GM18511 (cell line): ENCODE data around the gene APOBEC3C.
"Not testable (repeated sequence)": the region's sequence is repeated elsewhere in the genome, so short reads cannot be mapped to it uniquely, and the experiment has no call there.

Source experiments
- ATAC-seq: cut with Tn5 transposase; IDR thresholded peaks from one replicate; pipeline ENCODE4 v1.9.1; 2021; ENCODE audit warnings: mild to moderate bottlenecking, moderate library complexity; ENCODE audit not compliant: unreplicated experiment

Gene APOBEC3C

DNA sequence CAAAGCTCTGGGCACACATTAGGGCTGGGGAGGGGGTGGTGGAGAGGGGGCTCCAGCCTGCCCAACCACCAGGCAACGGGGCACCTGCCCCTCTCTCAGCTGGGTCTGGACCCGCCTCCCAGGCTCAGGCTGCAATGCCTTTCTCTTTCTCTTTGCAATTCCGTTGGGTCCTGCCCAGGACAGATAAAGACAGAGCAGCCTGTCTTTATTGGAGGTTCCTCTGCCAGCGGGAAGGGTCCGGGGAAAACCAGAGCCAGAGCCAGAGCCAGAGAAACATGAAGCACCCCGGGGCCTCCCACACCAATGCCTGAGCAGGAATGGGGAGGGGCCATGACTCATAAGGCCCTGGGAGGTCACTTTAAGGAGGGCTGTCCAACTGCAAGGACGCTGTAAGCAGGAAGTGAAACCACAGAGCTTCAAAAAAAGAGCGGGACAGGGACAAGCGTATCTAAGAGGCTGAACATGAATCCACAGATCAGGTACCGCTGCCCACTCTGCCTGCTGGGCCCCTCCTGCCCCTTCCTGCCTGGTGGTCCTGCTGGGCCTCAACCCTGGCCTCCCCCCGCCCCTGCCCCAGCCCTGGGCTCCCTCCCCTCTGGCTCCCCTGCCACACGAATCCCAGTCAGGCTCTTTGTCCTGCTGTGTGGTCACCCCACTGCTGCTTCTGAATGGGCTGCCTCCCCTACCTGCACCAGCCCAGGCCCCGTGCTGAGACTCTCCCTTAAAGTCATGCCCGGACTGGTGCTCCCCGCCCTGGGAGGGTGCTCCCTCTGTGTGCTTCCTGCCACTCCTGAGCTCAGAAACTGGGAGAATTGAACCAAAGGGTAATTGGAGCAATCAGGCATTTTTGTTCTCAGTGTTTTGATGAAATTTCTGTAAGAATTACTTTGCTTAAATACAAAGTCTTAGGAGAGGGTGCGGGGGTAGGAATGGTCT, 31.8 kb upstream of the APOBEC3C start, which contains the start of gene APOBEC3B:
TSS of gene APOBEC3B (plus strand) at position 356 of the 936 bp plus-strand sequence. CDS start at position 463, 107 bp downstream.
- peak; percentile 49 for ATAC-seq

- no peak for ATAC-seq
These were observed 29.8 kb upstream of the APOBEC3C start for GRCh38 chr22:38984224-38984623.

DNA sequence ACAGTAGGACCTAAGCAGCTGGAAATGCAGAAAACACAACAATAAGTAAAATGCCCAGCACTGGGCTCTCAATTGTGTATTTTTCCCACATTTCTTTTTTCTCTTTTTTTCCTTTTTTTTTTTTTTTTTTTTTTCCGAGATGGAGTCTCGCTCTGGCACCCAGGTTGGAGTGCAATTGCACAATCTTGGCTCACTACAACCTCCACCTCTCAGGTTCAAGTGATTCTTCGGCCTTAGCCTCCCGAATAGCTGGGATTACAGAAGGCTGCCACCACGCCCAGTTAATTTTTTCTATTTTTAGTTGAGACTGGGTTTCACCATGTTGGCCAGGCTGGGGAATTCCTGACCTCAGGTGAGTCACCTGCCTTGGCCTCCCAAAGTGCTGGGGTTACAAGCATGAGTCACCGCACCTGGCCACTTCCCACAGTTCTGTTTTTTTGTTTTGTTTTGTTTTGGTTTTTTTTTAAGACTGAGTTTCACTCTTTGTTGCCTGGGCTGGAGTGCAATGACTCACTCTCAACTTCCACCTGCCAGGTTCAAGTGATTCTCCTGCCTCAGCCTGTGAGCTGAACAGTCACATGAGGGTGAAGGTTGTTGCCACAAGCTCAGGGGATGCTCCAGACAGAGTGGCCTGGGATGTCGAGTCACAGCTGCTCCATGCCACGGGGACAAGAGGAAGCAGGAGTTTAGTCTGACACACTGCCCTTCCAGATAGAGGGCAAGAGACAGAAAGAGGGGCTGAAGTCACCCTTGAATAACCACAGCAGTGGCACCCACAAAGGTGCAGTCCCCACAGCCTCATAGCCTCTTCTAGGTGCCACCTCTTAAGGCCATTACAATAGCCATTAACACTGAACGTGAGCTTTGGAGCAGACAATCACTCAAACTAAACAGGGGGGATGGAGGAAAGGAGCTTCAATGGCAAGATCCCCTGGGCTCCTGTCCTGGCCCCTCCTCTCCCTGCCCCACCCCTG, 29.0 kb upstream of the APOBEC3C start:
- peak; percentile 78 for ATAC-seq

GRCh38 chr22:38986629-38987028, 27.4 kb upstream of the APOBEC3C start:
- ATAC-seq, result no peak

DNA sequence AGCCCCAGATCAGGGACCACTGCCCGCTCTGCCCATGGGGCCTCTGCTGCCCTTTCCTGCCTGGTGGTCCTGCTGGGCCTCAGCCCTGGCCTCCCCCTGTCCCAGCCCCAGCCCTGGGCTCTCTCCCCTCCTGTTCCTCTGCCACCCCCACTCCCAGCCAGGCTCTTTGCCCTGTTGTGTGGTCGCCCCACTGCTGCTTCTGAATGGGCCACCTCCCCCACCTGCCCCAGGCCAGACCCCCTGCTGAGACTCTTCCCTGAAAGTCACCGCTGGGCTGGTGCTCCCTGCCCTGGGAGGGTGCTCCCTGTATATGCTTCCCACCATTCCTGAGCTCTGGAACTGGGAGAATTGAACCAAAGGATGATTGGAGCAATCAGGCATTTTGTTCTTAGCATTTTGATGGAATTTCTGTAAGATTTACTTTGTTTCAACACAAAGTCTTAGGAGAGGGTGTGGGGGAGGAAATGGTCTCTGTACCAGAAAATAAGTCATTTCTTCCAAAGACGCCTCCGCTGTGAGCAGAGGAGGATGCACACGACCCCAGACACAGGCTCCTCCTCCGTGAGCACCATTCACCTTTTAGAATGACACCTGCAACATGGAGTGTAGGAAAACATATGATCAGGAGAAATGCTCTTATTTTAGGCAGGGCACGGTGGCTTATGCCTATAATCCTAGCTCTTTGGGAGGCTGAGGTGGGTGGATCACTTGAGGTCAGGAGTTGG, 26.7 kb upstream of the APOBEC3C start:
- ATAC-seq, result no peak

GRCh38 chr22:38989466-38989865, 24.6 kb upstream of the APOBEC3C start:
- no peak for ATAC-seq

- not testable (repeated sequence) for ATAC-seq
These were observed 21.1 kb upstream of the APOBEC3C start for GRCh38 chr22:38992871-38993371.

GRCh38 chr22:38996105-38996504, 18.0 kb upstream of the APOBEC3C start:
- ATAC-seq, result no peak

- no peak for ATAC-seq
These were observed 16.5 kb upstream of the APOBEC3C start for GRCh38 chr22:38997518-38997917.

DNA sequence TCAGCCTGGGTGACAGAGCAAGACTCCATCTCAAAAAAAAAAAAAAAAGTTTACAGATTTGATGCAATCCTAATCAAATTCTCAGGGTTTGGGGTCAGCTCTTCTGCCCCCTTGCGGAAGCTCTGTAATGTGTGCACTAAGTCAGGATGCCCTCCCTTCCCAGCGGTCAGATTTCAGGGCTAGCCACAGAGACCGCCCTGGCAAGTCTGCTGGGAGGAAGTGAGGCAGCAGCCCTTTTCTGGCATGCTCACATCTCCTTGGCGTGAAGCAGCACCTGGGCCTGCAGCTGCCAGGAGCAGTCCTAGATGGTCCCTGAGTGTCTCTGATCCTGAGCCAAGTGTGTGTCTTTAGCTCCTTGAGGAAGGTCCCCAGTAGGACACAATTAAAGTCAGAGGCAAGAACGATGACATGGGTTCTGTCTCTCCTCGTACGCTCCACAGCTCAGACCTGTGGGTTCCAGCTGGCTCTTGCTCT, 10.9 kb upstream of the APOBEC3C start:
- ATAC-seq, result peak; percentile 59

DNA sequence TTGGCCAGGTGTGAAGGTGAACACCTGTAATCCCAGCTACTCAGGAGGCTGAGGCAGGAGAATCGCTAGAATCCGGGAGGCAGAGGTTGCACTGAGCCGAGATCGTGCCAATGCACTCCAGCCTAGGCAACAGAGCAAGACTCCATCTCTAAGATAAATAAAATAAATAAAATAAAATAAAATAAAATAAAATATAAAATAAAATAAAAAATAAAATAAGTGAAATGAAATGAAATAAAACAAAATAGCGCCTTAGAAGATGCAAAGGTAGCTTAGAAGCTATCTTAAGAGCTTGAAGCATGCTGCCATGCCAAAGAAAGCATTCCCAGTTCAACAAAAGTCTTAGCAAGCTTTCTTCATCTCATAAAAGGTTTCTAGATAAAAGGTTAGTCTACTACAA, 6.9 kb upstream of the APOBEC3C start:
- ATAC-seq, result no peak

DNA sequence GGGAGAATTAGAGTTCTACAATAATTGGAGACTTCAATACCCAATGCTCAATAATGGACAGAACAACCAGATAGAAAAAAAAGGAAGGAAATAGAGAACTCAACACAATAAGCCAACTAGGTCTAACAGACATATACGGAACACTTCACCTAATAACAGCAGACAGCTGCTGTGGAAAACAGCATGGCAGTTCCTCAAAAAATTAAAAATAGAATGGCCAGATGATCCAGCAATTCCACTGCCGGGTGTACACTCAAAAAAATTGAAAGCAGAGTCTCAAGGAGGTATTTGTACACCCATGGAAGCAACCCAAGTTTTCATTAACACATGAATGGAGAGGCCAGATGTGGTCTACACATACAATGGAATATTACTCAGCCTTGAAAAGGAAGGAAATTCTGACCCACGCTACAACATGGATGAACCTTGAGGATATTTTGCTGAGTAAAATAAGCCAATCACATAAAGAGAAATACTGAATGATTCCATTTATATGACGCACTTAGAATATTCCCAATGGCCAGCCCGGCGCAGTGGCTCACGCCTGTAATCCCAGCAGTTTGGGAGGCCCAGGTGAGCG, 5.7 kb upstream of the APOBEC3C start:
- not testable (repeated sequence) for ATAC-seq

DNA sequence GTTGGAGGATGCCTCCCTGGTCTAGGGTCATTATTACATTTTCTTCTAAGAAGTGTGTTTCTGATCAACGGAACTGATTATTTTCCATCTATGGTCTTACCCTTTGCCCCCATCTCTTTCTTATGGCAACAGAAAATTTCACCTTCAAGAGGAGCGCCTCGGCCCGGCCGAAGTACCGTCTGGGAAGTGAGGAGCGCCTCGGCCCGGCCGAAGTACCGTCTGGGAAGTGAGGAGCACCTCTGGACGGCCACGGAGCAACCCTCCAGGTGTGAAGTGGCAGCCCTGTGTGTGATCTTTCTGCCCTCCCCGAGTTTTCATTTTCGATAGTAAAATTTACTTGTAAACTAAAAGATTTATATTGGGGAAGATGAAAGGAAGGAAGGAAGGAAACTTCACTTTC, 3.1 kb upstream of the APOBEC3C start:
- ATAC-seq, result no peak

DNA sequence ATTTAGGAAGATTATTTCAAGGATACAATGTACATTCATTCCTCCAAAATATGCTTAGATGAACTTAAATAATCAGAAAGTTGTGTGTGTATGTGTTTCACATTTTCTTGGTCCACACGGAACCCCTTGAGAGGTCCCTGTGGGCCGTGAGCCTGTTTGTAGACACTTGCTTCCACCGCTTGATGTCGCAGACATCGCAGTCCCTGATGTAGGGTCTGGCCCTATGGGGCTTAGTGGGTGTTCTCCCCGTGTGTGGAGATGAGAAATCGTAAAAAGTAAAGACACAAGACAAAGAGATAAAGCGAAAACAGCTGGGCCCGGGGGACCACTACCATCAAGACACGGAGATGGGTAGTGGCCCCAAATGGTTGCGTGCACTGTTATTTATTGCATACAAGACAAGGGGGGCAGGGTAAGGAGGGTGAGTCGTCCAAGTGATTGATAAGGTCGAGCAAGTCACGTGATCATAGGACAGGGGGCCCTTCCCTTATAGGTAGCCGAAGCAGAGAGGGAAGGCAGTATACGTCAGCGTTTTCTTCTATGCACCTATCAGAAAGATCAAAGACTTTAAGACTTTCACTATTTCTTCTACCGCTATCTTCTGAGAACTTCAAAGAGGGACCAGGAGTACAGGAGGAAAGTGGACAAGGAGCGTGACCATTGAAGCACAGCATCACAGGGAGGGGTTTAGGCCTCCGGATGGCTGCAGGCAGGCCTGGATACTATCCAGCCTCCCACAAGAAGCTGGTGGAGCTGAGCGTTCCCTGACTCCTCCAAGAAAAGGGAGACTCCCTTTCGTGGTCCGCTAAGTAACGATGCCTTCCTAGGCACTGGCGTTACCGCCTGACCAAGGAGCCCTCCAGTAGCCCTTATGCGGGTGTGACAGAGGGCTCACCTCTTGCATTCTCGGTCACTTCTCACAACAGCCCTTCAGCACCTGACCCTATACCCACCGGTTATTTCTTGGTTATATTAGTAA, 1.2 kb upstream of the APOBEC3C start:
- ATAC-seq, result no peak

GRCh38 chr22:39013561-39013941, 506 bp upstream of the APOBEC3C start:
- peak; percentile 23 for ATAC-seq

GRCh38 chr22:39014723-39015121, 665 bp downstream of the APOBEC3C start:
- not testable (repeated sequence) for ATAC-seq

GRCh38 chr22:39016592-39016991, 2.5 kb downstream of the APOBEC3C start:
- no peak for ATAC-seq

DNA sequence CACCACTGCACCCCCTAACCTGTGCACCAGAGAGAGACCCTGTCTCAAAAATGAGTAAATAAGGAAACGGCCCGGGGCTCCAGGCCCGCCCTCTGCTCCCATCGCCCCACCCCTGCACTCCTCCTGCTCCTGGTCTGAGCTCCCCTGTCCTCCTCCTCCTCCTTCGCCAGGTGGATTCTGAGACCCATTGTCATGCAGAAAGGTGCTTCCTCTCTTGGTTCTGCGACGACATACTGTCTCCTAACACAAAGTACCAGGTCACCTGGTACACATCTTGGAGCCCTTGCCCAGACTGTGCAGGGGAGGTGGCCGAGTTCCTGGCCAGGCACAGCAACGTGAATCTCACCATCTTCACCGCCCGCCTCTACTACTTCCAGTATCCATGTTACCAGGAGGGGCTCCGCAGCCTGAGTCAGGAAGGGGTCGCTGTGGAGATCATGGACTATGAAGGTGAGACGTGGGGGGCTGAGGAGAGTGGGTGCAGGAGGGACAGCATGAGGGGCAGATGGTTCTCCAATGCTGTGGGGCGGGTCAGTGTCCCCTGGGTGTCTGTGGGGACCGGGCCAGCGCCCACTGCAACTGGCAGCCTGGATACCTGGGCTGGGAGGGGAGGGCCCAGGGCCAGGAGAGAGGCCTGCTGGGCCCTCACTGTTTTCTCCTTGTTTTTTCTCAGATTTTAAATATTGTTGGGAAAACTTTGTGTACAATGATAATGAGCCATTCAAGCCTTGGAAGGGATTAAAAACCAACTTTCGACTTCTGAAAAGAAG, 3.7 kb downstream of the APOBEC3C start:
- no peak for ATAC-seq
